H1 (cell line): ENCODE measurements around the gene CTBP2. TPM values are rescaled to one million over a fixed set of nuclear protein-coding genes. Genes with fewer than 3 reads are reported as not detected.

Experiments used
- CTCF ChIA-PET: fragments of 300-600 bp; sonication (Branson Sonifier 250); formaldehyde crosslinking; loops from one replicate; lab custom pipeline; 2021; ENCODE audit not compliant: partially characterized antibody; lab: Charles Lee
- POLR2A ChIA-PET: fragments of 300-600 bp; sonication (Branson Sonifier 250); formaldehyde crosslinking; loops from one replicate; lab custom pipeline; 2021; ENCODE audit warnings: inconsistent platforms; ENCODE audit not compliant: partially characterized antibody; lab: Charles Lee
- DNase-seq, 2 experiments: peaks; one replicate each; pipeline versions ENCODE4 v3.0.0 to v3.0.0-alpha.2; 2010 to 2022; ENCODE audit warnings: low spot score in 2 of 2, low read depth in 1 of 2, mixed read lengths in 1 of 2
- FAIRE-seq: peaks from 2 replicates; lab custom pipeline; 2011; peaks lifted over from hg19 to GRCh38; lab: Jason Lieb, UNC
- H2AFZ ChIP-seq: 2 replicates; pipeline ENCODE4 v1.8.1; 2012; ENCODE audit warnings: low read length, inconsistent platforms
- H2AK5ac ChIP-seq: 2 replicates; pipeline ENCODE4 v1.6.1; 2013; ENCODE audit warnings: low read depth, low read length
- H2BK120ac ChIP-seq: replicated peaks from 2 replicates; pipeline ENCODE3; 2013; ENCODE audit warnings: low read depth, low read length, inconsistent platforms
- H2BK12ac ChIP-seq: 2 replicates; pipeline ENCODE4 v1.6.1; 2013; ENCODE audit warnings: low read depth, low read length
- H2BK15ac ChIP-seq: 2 replicates; pipeline ENCODE4 v1.6.1; 2013; ENCODE audit warnings: low read length
- H2BK20ac ChIP-seq: 2 replicates; pipeline ENCODE4 v1.6.1; 2013; ENCODE audit warnings: low read length
- H2BK5ac ChIP-seq: 2 replicates; pipeline ENCODE4 v1.6.1; 2013; ENCODE audit warnings: low read depth, low read length
- H3K14ac ChIP-seq: 2 replicates; pipeline ENCODE4 v1.6.1; 2013; ENCODE audit warnings: inconsistent platforms; ENCODE audit not compliant: insufficient read length
- H3K18ac ChIP-seq: 2 replicates; pipeline ENCODE4 v1.6.1; 2013; ENCODE audit warnings: low read length; ENCODE audit errors: extremely low read depth
- H3K23ac ChIP-seq: 2 replicates; pipeline ENCODE4 v1.6.1; 2013; ENCODE audit warnings: inconsistent platforms; ENCODE audit not compliant: insufficient read length
- H3K23me2 ChIP-seq: 2 replicates; pipeline ENCODE4 v1.6.1; 2013; ENCODE audit warnings: low read depth, low read length
- H3K27ac ChIP-seq: 2 replicates; pipeline ENCODE4 v1.6.1; 2011; ENCODE audit warnings: low read depth, low read length, inconsistent platforms
- H3K27me3 ChIP-seq, 4 experiments: replicated peaks in 1 of 4; 1 replicate in 1 of 4; 2 replicates in 3 of 4; pipeline versions ENCODE4 v1.6.1 to v1.8.1; 2011 to 2013; ENCODE audit warnings: low read length in 3 of 4, mild to moderate bottlenecking in 3 of 4, inconsistent platforms in 2 of 4, mixed read lengths in 2 of 4, moderate library complexity in 1 of 4; ENCODE audit not compliant: control insufficient read depth in 3 of 4, insufficient read depth in 3 of 4; ENCODE audit errors: extremely low read depth in 1 of 4
- H3K36me3 ChIP-seq, 4 experiments: 2 replicates each; pipeline versions ENCODE4 v1.6.1 to v1.8.1; 2011 to 2013; ENCODE audit warnings: mild to moderate bottlenecking in 4 of 4, low read length in 3 of 4, moderate library complexity in 2 of 4, control low read depth in 1 of 4, inconsistent platforms in 1 of 4; ENCODE audit not compliant: insufficient read depth in 4 of 4, control insufficient read depth in 2 of 4
- H3K4ac ChIP-seq: replicated peaks from 2 replicates; pipeline ENCODE3; 2013; ENCODE audit warnings: low read length, low read depth, mixed read lengths, inconsistent platforms; ENCODE audit not compliant: insufficient read length
- H3K4me1 ChIP-seq, 4 experiments: replicated peaks in 1 of 4; 1 replicate in 1 of 4; 2 replicates in 3 of 4; pipeline versions ENCODE4 v1.6.1 to v1.8.1; 2011 to 2013; ENCODE audit warnings: low read length in 3 of 4, inconsistent platforms in 2 of 4, mixed read lengths in 1 of 4; ENCODE audit not compliant: insufficient read depth in 4 of 4, control insufficient read depth in 3 of 4
- H3K4me2 ChIP-seq, 2 experiments: 2 replicates each; pipeline versions ENCODE4 v1.6.1 to v1.8.1; 2011 to 2013; ENCODE audit warnings: low read depth in 2 of 2, low read length in 2 of 2, control low read depth in 1 of 2, inconsistent platforms in 1 of 2, mild to moderate bottlenecking in 1 of 2; ENCODE audit not compliant: insufficient read depth in 1 of 2
- H3K4me3 ChIP-seq, 4 experiments: fragments of 200-600, 300-600 bp in 1 of 4; sonication (generic), shearing (Covaris generic), sonication (Bioruptor Twin) in 1 of 4; 2 replicates each; pipeline versions ENCODE4 v1.5.1 to v1.8.1; 2011 to 2016; ENCODE audit warnings: low read length in 4 of 4, low read depth in 3 of 4, control low read depth in 2 of 4, inconsistent platforms in 2 of 4, mild to moderate bottlenecking in 2 of 4, mixed read lengths in 1 of 4, moderate library complexity in 1 of 4; ENCODE audit not compliant: insufficient read depth in 2 of 4; ENCODE audit errors: extremely low read depth in 1 of 4
- H3K56ac ChIP-seq: replicated peaks from 2 replicates; pipeline ENCODE3; 2013; ENCODE audit warnings: low read depth, mild to moderate bottlenecking, mixed read lengths, low read length, inconsistent platforms; ENCODE audit not compliant: insufficient read length
- H3K79me1 ChIP-seq: 2 replicates; pipeline ENCODE4 v1.6.1; 2013; ENCODE audit warnings: low read depth, low read length, control low read depth
- H3K79me2 ChIP-seq, 2 experiments: 2 replicates each; pipeline versions ENCODE4 v1.6.1 to v1.8.1; 2012 to 2013; ENCODE audit warnings: low read length in 2 of 2, mild to moderate bottlenecking in 2 of 2, inconsistent platforms in 1 of 2; ENCODE audit not compliant: insufficient read depth in 2 of 2, control insufficient read depth in 1 of 2
- H3K9ac ChIP-seq, 4 experiments: replicated peaks in 1 of 4; 1 replicate in 1 of 4; 2 replicates in 3 of 4; pipeline versions ENCODE4 v1.6.1 to v1.8.1; 2011 to 2013; ENCODE audit warnings: low read depth in 3 of 4, low read length in 3 of 4, control low read depth in 2 of 4, mild to moderate bottlenecking in 2 of 4, moderate library complexity in 2 of 4, inconsistent platforms in 1 of 4; ENCODE audit errors: extremely low read depth in 1 of 4
- H3K9me3 ChIP-seq, 2 experiments: 2 replicates each; pipeline versions ENCODE4 v1.6.1 to v1.8.1; 2012 to 2013; ENCODE audit warnings: mild to moderate bottlenecking in 2 of 2, moderate library complexity in 2 of 2, control low read depth in 1 of 2, inconsistent platforms in 1 of 2, low read depth in 1 of 2, low read length in 1 of 2, mixed read lengths in 1 of 2; ENCODE audit not compliant: insufficient read depth in 2 of 2
- H4K20me1 ChIP-seq, 2 experiments: replicated peaks in 1 of 2; 2 replicates each; pipeline versions ENCODE3 to v1.8.1; 2011 to 2013; ENCODE audit warnings: inconsistent platforms in 2 of 2, low read length in 2 of 2, mild to moderate bottlenecking in 1 of 2; ENCODE audit not compliant: insufficient read depth in 2 of 2, control insufficient read depth in 1 of 2
- H4K5ac ChIP-seq: 2 replicates; pipeline ENCODE4 v1.6.1; 2013; ENCODE audit warnings: low read length, low read depth, mixed read lengths, inconsistent platforms; ENCODE audit not compliant: insufficient read length
- H4K8ac ChIP-seq: 2 replicates; pipeline ENCODE4 v1.8.0; 2013; ENCODE audit warnings: mild to moderate bottlenecking, moderate library complexity, low read length, inconsistent platforms; ENCODE audit not compliant: insufficient read depth; ENCODE audit errors: extremely low read depth
- H4K91ac ChIP-seq: replicated peaks from 2 replicates; pipeline ENCODE3; 2013; ENCODE audit warnings: low read length, mixed read lengths, inconsistent platforms; ENCODE audit not compliant: insufficient read length
- BCL11A ChIP-seq, 2 experiments: IDR thresholded peaks; one replicate each; pipeline ENCODE4 v1.6.1; 2011; ENCODE audit warnings: low read depth in 2 of 2, low read length in 2 of 2, mild to moderate bottlenecking in 2 of 2
- BRCA1 ChIP-seq: IDR thresholded peaks from 2 replicates; pipeline ENCODE4 v1.6.1; 2012; ENCODE audit warnings: low read depth, low read length, improper control_type of control experiment
- CBX8 ChIP-seq: fragments of 300-800, 300-1000 bp; sonication (generic); IDR thresholded peaks from 2 replicates; pipeline ENCODE4 v1.7.1; 2016; ENCODE audit warnings: low read depth, low read length, borderline replicate concordance
- CHD2 ChIP-seq: IDR thresholded peaks from 2 replicates; pipeline ENCODE4 v1.6.1; 2012; ENCODE audit warnings: low read length, improper control_type of control experiment
- FOSL1 ChIP-seq: IDR thresholded peaks from 2 replicates; pipeline ENCODE4 v1.6.1; 2011; ENCODE audit warnings: mild to moderate bottlenecking, low read depth, low read length, moderate library complexity; ENCODE audit not compliant: insufficient read depth
- KDM4A ChIP-seq: IDR thresholded peaks from one replicate; pipeline ENCODE4 v1.7.1; 2012; ENCODE audit warnings: low read depth, mild to moderate bottlenecking, moderate library complexity, low read length, inconsistent platforms; ENCODE audit not compliant: severe bottlenecking
- POU5F1 ChIP-seq: IDR thresholded peaks from 2 replicates; pipeline ENCODE4 v1.6.1; 2011; ENCODE audit warnings: low read depth, mild to moderate bottlenecking, low read length, moderate library complexity
- RNF2 ChIP-seq: fragments of 200-900, 300-1000 bp; sonication (generic); IDR thresholded peaks from 2 replicates; pipeline ENCODE4 v1.7.1; 2016; ENCODE audit warnings: borderline replicate concordance, low read depth, mild to moderate bottlenecking, antibody characterized with exemption, low read length; ENCODE audit not compliant: poor library complexity, severe bottlenecking; ENCODE audit errors: missing control alignments
- TCF12 ChIP-seq: IDR thresholded peaks from 2 replicates; pipeline ENCODE4 v1.6.1; 2011; ENCODE audit warnings: low read depth, mild to moderate bottlenecking, low read length
- ZNF274 ChIP-seq: IDR thresholded peaks from 2 replicates; pipeline ENCODE4 v1.7.0; 2012; ENCODE audit warnings: low read length, borderline replicate concordance; ENCODE audit errors: extremely low read depth
- WGBS, 2 experiments: shearing (Covaris generic) in 1 of 2; methylation state at CpG; one replicate each; pipeline versions ENCODE4 v1.1.6 to v1.1.7; 2013 to 2015; ENCODE audit warnings: low lambda C conversion rate in 2 of 2, mixed read lengths in 2 of 2, inconsistent platforms in 1 of 2, low coverage in 1 of 2, missing lambda C conversion rate in 1 of 2; ENCODE audit not compliant: insufficient replicate concordance in 2 of 2, insufficient coverage in 1 of 2, insufficient read length in 1 of 2; ENCODE audit errors: extremely low coverage in 1 of 2, missing lambda C conversion rate in 1 of 2; 5-methylcytosine and 5-hydroxymethylcytosine counted together
- polyA plus RNA-seq, 7 experiments: library from polyadenylated mRNA; depleted of rRNA in 3 of 7; stranded (reverse) in 5 of 7; unstranded in 2 of 7; fragments of >200 nt in 5 of 7; fragments of 200-250 nt in 2 of 7; gene quantifications; 1 replicate in 5 of 7; 2 replicates in 1 of 7; 4 replicates in 1 of 7; pipeline versions ENCODE4 v1.2.1 to v1.2.3, GENCODE V29; 2011 to 2013; ENCODE audit warnings: missing spikeins in 2 of 7, mixed read lengths in 2 of 7
- total RNA-seq: library from RNA; stranded (reverse); fragmentation: NEBNext Ultra II Directional; extraction: Animal tissue kit (Norgen Biotek cat#: 25700); gene quantifications from 2 replicates; pipeline ENCODE4 v1.2.1, GENCODE V29; 2021

Gene CTBP2
- total and polyA plus RNA-seq, 2 of the 8 experiments (the other 6 are each of a cell fraction or from before 2014, with no cell fraction given): 208 to 221 TPM

DNA sequence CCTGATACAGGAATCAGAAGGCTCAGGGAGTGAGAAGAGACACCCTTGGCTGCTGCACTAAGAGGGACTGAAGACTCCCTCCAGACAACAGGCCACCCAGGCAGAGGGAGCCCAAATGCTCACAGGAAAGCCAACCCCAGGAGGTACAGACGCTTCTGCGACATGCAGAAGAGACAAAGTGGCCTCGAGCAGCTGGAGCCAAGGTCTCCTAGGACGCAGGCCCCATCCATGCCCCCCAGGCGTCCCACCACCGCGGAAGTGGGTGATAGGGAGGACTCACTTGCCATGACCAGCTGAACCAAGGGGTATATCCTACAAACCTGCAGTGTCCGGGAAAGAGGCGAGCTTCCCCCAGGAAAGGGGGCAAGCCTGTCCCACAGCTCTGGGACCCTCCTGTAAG lies 56.9 kb downstream of the CTBP2 start:
- Histone ChIP-seq H3K4ac (no peak overlapping the region), H4K20me1 (peaks cover 79 to 89% of the 10 kb centered on the region in 2 experiments), H3K9me3 (no peaks in the 10 kb centered on the region), H3K79me2 (peaks cover 51 to 100% of the 10 kb centered on the region in 2 experiments), H3K79me1 (peaks cover 30% of the 10 kb centered on the region), H2BK20ac (no peak overlapping the region), H2BK15ac (no peak overlapping the region), H3K36me3 (peaks cover 7 to 58% (median 23%) of the 10 kb centered on the region in 4 experiments), H3K9ac (no peak overlapping the region), H2BK5ac (peak overlapping the region; percentile 13; the same call in 1 of the 2 replicates), H3K18ac (peak overlapping the region; percentile 62), H4K8ac (no peak overlapping the region), H4K91ac (no peak overlapping the region), H3K23me2 (no peaks in the 10 kb centered on the region), H3K27me3 (no peaks in the 10 kb centered on the region), H3K4me2 (peak overlapping the region in 1 of 2 experiments; percentile 21; a peak in 2 of 4 replicates), H2AK5ac (no peak overlapping the region), H2AFZ (no peak overlapping the region), H3K23ac (no peak overlapping the region), H2BK12ac (no peak overlapping the region), H3K4me3 (no peak overlapping the region), H3K56ac (no peak overlapping the region), H2BK120ac (no peak overlapping the region), H3K27ac (no peak overlapping the region), H4K5ac (no peak overlapping the region), H3K4me1 (peaks cover 21 to 48% (median 34%) of the 10 kb centered on the region in 4 experiments), H3K14ac (no peak overlapping the region)
- POLR2A ChIA-PET: interaction anchor here (0.9 to 2.3 kb wide), 9 partner anchors 8 to 32 kb away, joined by 3 to 5 read pairs (median 3); no protein-coding TSS in a partner anchor
- DNase-seq: no peak
- CTCF ChIA-PET: interaction anchor here (0.5 to 2.6 kb wide), 10 partner anchors 13 to 316 kb away, joined by 3 to 13 read pairs (median 5); no protein-coding TSS in a partner anchor
- 86% methylated on average over 9 of the region's 9 CpGs; no CpG with 5 or more reads in 1 of the 2 experiments for WGBS, 2 experiments
- no peak for FAIRE-seq
- TF ChIP-seq CBX8: no peak
- no peak for TF ChIP-seq BRCA1
- TF ChIP-seq BCL11A (IDR thresholded peaks at IDR 0.05; ENCODE audit: low read depth in 2 of 2, low read length in 2 of 2): no peak
- TF ChIP-seq POU5F1: no peak
- no peak for TF ChIP-seq ZNF274
- no peak for TF ChIP-seq FOSL1
- TF ChIP-seq RNF2: no peak
- TF ChIP-seq KDM4A: no peak
- TF ChIP-seq TCF12: no peak
- TF ChIP-seq CHD2: no peak
